IMR-90 (cell line): ENCODE measurements around the gene COX10. TPM values are rescaled to one million over a fixed set of nuclear protein-coding genes. Genes with fewer than 3 reads are reported as not detected.

Source experiments
- ATAC-seq: fragments of 200-7000 bp; cut with Tn5 transposase; 2 replicates; pipeline ENCODE4 v1.9.1; 2020; ENCODE audit warnings: low read depth, mild to moderate bottlenecking, moderate library complexity
- BruUV-seq: library from RNA; stranded (reverse); fragments of 400-500 nt; replicated peaks from 2 replicates; lab custom pipeline; 2021; lab: Mats Ljungman, UMichigan
- CTCF ChIA-PET: fragments of 300-600 bp; formaldehyde crosslinking; extraction: SDS; loops from one replicate; lab custom pipeline; 2021; ENCODE audit warnings: antibody characterized with exemption; lab: Yijun Ruan, JAX
- POLR2A ChIA-PET: fragments of 300-600 bp; sonication (Branson Sonifier 250); formaldehyde crosslinking; loops from one replicate; lab custom pipeline; 2022; ENCODE audit warnings: antibody characterized with exemption; ENCODE audit not compliant: unreplicated experiment; lab: Charles Lee
- DNase-seq: peaks from one replicate; pipeline ENCODE4 v3.0.0; 2013
- H2AFZ ChIP-seq: replicated peaks from 2 replicates; pipeline ENCODE3; 2013; ENCODE audit warnings: low read length, mild to moderate bottlenecking; ENCODE audit not compliant: poor library complexity
- H2AK5ac ChIP-seq: 2 replicates; pipeline ENCODE4 v1.6.1; 2013; ENCODE audit warnings: low read depth, low read length, inconsistent platforms
- H2AK9ac ChIP-seq: replicated peaks from 2 replicates; pipeline ENCODE3; 2013; ENCODE audit warnings: mild to moderate bottlenecking, low read depth, low read length, moderate library complexity; ENCODE audit not compliant: poor library complexity
- H2BK120ac ChIP-seq: 2 replicates; pipeline ENCODE4 v1.6.1; 2013; ENCODE audit warnings: low read depth, low read length, inconsistent platforms
- H2BK15ac ChIP-seq: 3 replicates; pipeline ENCODE4 v1.6.1; 2013; ENCODE audit warnings: low read depth, low read length, inconsistent platforms
- H2BK20ac ChIP-seq: 2 replicates; pipeline ENCODE4 v1.6.1; 2013; ENCODE audit warnings: low read depth, mild to moderate bottlenecking, inconsistent platforms, low read length, moderate library complexity
- H2BK5ac ChIP-seq: 2 replicates; pipeline ENCODE4 v1.6.1; 2013; ENCODE audit warnings: mild to moderate bottlenecking, low read depth, low read length, inconsistent platforms; ENCODE audit not compliant: poor library complexity, severe bottlenecking
- H3K14ac ChIP-seq: replicated peaks from 2 replicates; pipeline ENCODE4 v1.6.1; 2013; ENCODE audit warnings: low read depth, low read length, inconsistent platforms
- H3K18ac ChIP-seq: 2 replicates; pipeline ENCODE4 v1.6.1; 2013; ENCODE audit warnings: low read depth, low read length, control low read depth
- H3K23ac ChIP-seq: 2 replicates; pipeline ENCODE4 v1.6.1; 2013; ENCODE audit warnings: low read depth, low read length, inconsistent platforms
- H3K27ac ChIP-seq: 2 replicates; pipeline ENCODE4 v1.5.1; 2013; ENCODE audit warnings: mild to moderate bottlenecking, control low read depth, low read length; ENCODE audit not compliant: insufficient read depth
- H3K27me3 ChIP-seq: 2 replicates; pipeline ENCODE4 v1.6.1; 2013; ENCODE audit warnings: low read length; ENCODE audit not compliant: control insufficient read depth, insufficient read depth
- H3K36me3 ChIP-seq: 2 replicates; pipeline ENCODE4 v1.6.1; 2013; ENCODE audit warnings: low read length, mixed read lengths; ENCODE audit not compliant: control insufficient read depth, insufficient read depth
- H3K4ac ChIP-seq: 2 replicates; pipeline ENCODE4 v1.6.1; 2013; ENCODE audit warnings: low read depth, low read length, inconsistent platforms
- H3K4me1 ChIP-seq: 2 replicates; pipeline ENCODE4 v1.6.1; 2013; ENCODE audit warnings: low read length, mixed read lengths; ENCODE audit not compliant: control insufficient read depth, insufficient read depth
- H3K4me2 ChIP-seq: 2 replicates; pipeline ENCODE4 v1.6.1; 2013; ENCODE audit warnings: low read depth, mild to moderate bottlenecking, control low read depth, low read length, moderate library complexity
- H3K4me3 ChIP-seq: 2 replicates; pipeline ENCODE4 v1.5.1; 2013; ENCODE audit warnings: low read depth, mild to moderate bottlenecking, control low read depth, low read length, moderate library complexity; ENCODE audit not compliant: insufficient read depth
- H3K56ac ChIP-seq: 2 replicates; pipeline ENCODE4 v1.6.1; 2013; ENCODE audit warnings: low read length, inconsistent platforms; ENCODE audit not compliant: insufficient read depth; ENCODE audit errors: extremely low read depth
- H3K79me1 ChIP-seq, 2 experiments: 2 replicates each; pipeline ENCODE4 v1.6.1; 2013; ENCODE audit warnings: low read length in 2 of 2, inconsistent platforms in 1 of 2, low read depth in 1 of 2
- H3K9ac ChIP-seq: 2 replicates; pipeline ENCODE4 v1.6.1; 2013; ENCODE audit warnings: low read depth, low read length, control low read depth
- H3K9me1 ChIP-seq: 2 replicates; pipeline ENCODE4 v1.6.1; 2013; ENCODE audit warnings: low read length, inconsistent platforms; ENCODE audit not compliant: insufficient read depth
- H3K9me3 ChIP-seq: 2 replicates; pipeline ENCODE4 v1.6.1; 2013; ENCODE audit warnings: low read length; ENCODE audit not compliant: control insufficient read depth, insufficient read depth
- H4K20me1 ChIP-seq: 2 replicates; pipeline ENCODE4 v1.6.1; 2013; ENCODE audit warnings: low read length, inconsistent platforms; ENCODE audit not compliant: insufficient read depth
- H4K5ac ChIP-seq: 2 replicates; pipeline ENCODE4 v1.6.1; 2013; ENCODE audit warnings: mild to moderate bottlenecking, low read depth, low read length, control low read depth
- H4K8ac ChIP-seq, 2 experiments: 2 replicates each; pipeline ENCODE4 v1.6.1; 2013; ENCODE audit warnings: low read depth in 2 of 2, low read length in 2 of 2, control low read depth in 1 of 2, inconsistent platforms in 1 of 2
- H4K91ac ChIP-seq: 2 replicates; pipeline ENCODE4 v1.6.1; 2013; ENCODE audit warnings: low read depth, low read length, inconsistent platforms; ENCODE audit not compliant: insufficient read depth
- BHLHE40 ChIP-seq: fragments of 150-350 bp; IDR thresholded peaks from 2 replicates; pipeline ENCODE4 v1.6.1; 2016; ENCODE audit warnings: mild to moderate bottlenecking, low read depth, low read length
- MAFK ChIP-seq: IDR thresholded peaks from 2 replicates; pipeline ENCODE4 v1.6.1; 2012; ENCODE audit warnings: low read depth, low read length, improper control_type of control experiment
- MAZ ChIP-seq: IDR thresholded peaks from 2 replicates; pipeline ENCODE4 v1.6.1; 2012; ENCODE audit warnings: low read depth, mild to moderate bottlenecking, low read length, improper control_type of control experiment, moderate library complexity, borderline replicate concordance
- NFE2L2 ChIP-seq: fragments of 150-350 bp; IDR thresholded peaks from 2 replicates; pipeline ENCODE4 v1.6.1; 2016; ENCODE audit warnings: low read depth, mild to moderate bottlenecking, low read length
- POLR2A ChIP-seq: IDR thresholded peaks from 2 replicates; pipeline ENCODE4 v1.6.1; 2012; ENCODE audit warnings: mild to moderate bottlenecking, low read depth, low read length
- RCOR1 ChIP-seq: IDR thresholded peaks from 2 replicates; pipeline ENCODE4 v1.6.1; 2012; ENCODE audit warnings: mild to moderate bottlenecking, low read length, improper control_type of control experiment; ENCODE audit not compliant: insufficient replicate concordance
- WGBS, 2 experiments: methylation state at CpG; one replicate each; pipeline versions ENCODE4 v1.1.5 to v1.1.7; 2013; ENCODE audit warnings: missing lambda C conversion rate in 2 of 2; ENCODE audit not compliant: insufficient read length in 1 of 2; ENCODE audit errors: extremely low coverage in 2 of 2; 5-methylcytosine and 5-hydroxymethylcytosine counted together
- dilution Hi-C: fragments of 300-500 bp; cut with HindIII; formaldehyde crosslinking; loops from one replicate; pipeline ENCODE4 v1.14.3; 2018; ENCODE audit warnings: low sequenced_read_pairs; ENCODE audit not compliant: unreplicated experiment
- in situ Hi-C: fragments of 300-500 bp; cut with MboI; formaldehyde crosslinking; loops from 3 replicates; pipeline ENCODE4 v1.14.3; 2019; ENCODE audit warnings: low sequenced_read_pairs, inconsistent platforms, mixed read lengths
- intact Hi-C: fragments of 100-400 bp; cut with micrococcal nuclease; formaldehyde crosslinking; loops from 2 replicates; pipeline ENCODE4 v1.10.0; 2022
- polyA plus RNA-seq, 3 experiments: library from polyadenylated mRNA; depleted of rRNA; stranded (reverse); fragments of >200 nt; gene quantifications; 2 replicates each; pipeline ENCODE4 v1.2.3, GENCODE V29; 2012; ENCODE audit warnings: low replicate concordance in 1 of 3
- total RNA-seq: library from RNA; depleted of rRNA; stranded (reverse); fragments of >200 nt; gene quantifications from 2 replicates; pipeline ENCODE4 v1.2.3, GENCODE V29; 2012
- TF ChIP-seq, protein P1 (sequence below): fragments of 150-350 bp; IDR thresholded peaks from 2 replicates; pipeline ENCODE4 v1.6.1; 2017; ENCODE audit warnings: mild to moderate bottlenecking, antibody characterized with exemption, low read length, low read depth
- TF ChIP-seq, protein P2 (sequence below): conservative IDR thresholded peaks from 2 replicates; pipeline ENCODE4 v1.5.1; 2012; ENCODE audit warnings: mild to moderate bottlenecking, low read depth, low read length, improper control_type of control experiment
- TF ChIP-seq, protein P3 (sequence below): fragments of 150-350 bp; IDR thresholded peaks from 2 replicates; pipeline ENCODE4 v1.6.1; 2016; ENCODE audit warnings: low read depth, mild to moderate bottlenecking, low read length, moderate library complexity, borderline replicate concordance

COX10 gene
- total and polyA plus RNA-seq, 2 of the 4 experiments (the other 2 are of a cell fraction): 15.4 to 16.1 TPM

- Histone ChIP-seq H3K56ac (no peak overlapping the region), H3K4me1 (no peaks in the 10 kb centered on the region), H2BK15ac (no peak overlapping the region), H3K14ac (no peak overlapping the region), H2BK5ac (no peak overlapping the region), H4K20me1 (no peaks in the 10 kb centered on the region), H3K9me3 (peaks cover 14% of the 10 kb centered on the region), H4K91ac (no peak overlapping the region), H2BK20ac (no peak overlapping the region), H3K9me1 (no peaks in the 10 kb centered on the region), H3K9ac (no peak overlapping the region), H2AK9ac (no peak overlapping the region), H4K5ac (no peak overlapping the region), H3K79me1 (peaks cover 3% of the 10 kb centered on the region in 2 experiments; a peak in 2 of 4 replicates), H2BK120ac (no peak overlapping the region), H3K18ac (no peak overlapping the region), H3K23ac (no peak overlapping the region), H3K4me3 (no peak overlapping the region), H2AFZ (no peak overlapping the region), H3K4me2 (no peak overlapping the region), H3K27me3 (no peaks in the 10 kb centered on the region), H2AK5ac (no peak overlapping the region), H3K27ac (no peak overlapping the region), H3K4ac (no peak overlapping the region), H4K8ac (no peak overlapping the region), H3K36me3 (no peaks in the 10 kb centered on the region)
- ATAC-seq (no peak), DNase-seq (no peak)
- whole genome bisulfite sequencing, 2 experiments: no CpG with 5 or more reads among the region's 3 CpGs
- ChIA-PET POLR2A (no interaction called here), CTCF (no interaction called here)
- intact Hi-C loops: no loop called here
- dilution Hi-C loops: no loop called here
- TF ChIP-seq, protein P1, sequence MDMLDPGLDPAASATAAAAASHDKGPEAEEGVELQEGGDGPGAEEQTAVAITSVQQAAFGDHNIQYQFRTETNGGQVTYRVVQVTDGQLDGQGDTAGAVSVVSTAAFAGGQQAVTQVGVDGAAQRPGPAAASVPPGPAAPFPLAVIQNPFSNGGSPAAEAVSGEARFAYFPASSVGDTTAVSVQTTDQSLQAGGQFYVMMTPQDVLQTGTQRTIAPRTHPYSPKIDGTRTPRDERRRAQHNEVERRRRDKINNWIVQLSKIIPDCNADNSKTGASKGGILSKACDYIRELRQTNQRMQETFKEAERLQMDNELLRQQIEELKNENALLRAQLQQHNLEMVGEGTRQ: no peak
- TF ChIP-seq MAFK (no peak), BHLHE40 (no peak), RCOR1 (no peak), NFE2L2 (no peak), MAZ (no peak), POLR2A (no peak)
- TF ChIP-seq, protein P2, sequence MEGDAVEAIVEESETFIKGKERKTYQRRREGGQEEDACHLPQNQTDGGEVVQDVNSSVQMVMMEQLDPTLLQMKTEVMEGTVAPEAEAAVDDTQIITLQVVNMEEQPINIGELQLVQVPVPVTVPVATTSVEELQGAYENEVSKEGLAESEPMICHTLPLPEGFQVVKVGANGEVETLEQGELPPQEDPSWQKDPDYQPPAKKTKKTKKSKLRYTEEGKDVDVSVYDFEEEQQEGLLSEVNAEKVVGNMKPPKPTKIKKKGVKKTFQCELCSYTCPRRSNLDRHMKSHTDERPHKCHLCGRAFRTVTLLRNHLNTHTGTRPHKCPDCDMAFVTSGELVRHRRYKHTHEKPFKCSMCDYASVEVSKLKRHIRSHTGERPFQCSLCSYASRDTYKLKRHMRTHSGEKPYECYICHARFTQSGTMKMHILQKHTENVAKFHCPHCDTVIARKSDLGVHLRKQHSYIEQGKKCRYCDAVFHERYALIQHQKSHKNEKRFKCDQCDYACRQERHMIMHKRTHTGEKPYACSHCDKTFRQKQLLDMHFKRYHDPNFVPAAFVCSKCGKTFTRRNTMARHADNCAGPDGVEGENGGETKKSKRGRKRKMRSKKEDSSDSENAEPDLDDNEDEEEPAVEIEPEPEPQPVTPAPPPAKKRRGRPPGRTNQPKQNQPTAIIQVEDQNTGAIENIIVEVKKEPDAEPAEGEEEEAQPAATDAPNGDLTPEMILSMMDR: no peak
- TF ChIP-seq, protein P3, sequence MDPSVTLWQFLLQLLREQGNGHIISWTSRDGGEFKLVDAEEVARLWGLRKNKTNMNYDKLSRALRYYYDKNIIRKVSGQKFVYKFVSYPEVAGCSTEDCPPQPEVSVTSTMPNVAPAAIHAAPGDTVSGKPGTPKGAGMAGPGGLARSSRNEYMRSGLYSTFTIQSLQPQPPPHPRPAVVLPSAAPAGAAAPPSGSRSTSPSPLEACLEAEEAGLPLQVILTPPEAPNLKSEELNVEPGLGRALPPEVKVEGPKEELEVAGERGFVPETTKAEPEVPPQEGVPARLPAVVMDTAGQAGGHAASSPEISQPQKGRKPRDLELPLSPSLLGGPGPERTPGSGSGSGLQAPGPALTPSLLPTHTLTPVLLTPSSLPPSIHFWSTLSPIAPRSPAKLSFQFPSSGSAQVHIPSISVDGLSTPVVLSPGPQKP: no peak
- no TSS peak for BruUV-seq
- in situ Hi-C loops: no loop called here
Observed at GRCh38 chr17:14168582-14168981, 99.3 kb downstream of the COX10 start.
